Aorta (tissue), 5 donors: ENCODE results near the gene SLC14A1. TPM values are rescaled to one million over a fixed set of nuclear protein-coding genes. Genes with fewer than 3 reads are reported as not detected.
A peak's percentile ranks its signal among the peaks of the same experiment; 100 is the strongest.

Source experiments
- ATAC-seq: fragments of 200-7000 bp; cut with Tn5 transposase; one replicate; pipeline ENCODE4 v1.9.1; 2022; ENCODE audit warnings: moderate library complexity; ENCODE audit not compliant: low FRiP score
- DNase-seq, 2 donors: peaks; one replicate each; pipeline ENCODE4 v3.0.0-alpha.2; 2020
- H3K27ac ChIP-seq, 2 donors: one replicate each; pipeline ENCODE4 v1.5.1; 2013; ENCODE audit warnings: low read length in 2 of 2, mild to moderate bottlenecking in 2 of 2, moderate library complexity in 2 of 2, control low read depth in 1 of 2, inconsistent platforms in 1 of 2, low read depth in 1 of 2
- H3K27me3 ChIP-seq, 2 donors: one replicate each; pipeline ENCODE4 v1.6.1; 2013; ENCODE audit warnings: control low read depth in 1 of 2, low read length in 1 of 2, mild to moderate bottlenecking in 1 of 2, moderate library complexity in 1 of 2; ENCODE audit not compliant: insufficient read depth in 2 of 2, control insufficient read depth in 1 of 2
- H3K36me3 ChIP-seq, 2 donors: one replicate each; pipeline ENCODE4 v1.6.1; 2013; ENCODE audit warnings: control low read depth in 1 of 2, low read length in 1 of 2, mild to moderate bottlenecking in 1 of 2; ENCODE audit not compliant: insufficient read depth in 2 of 2, control insufficient read depth in 1 of 2
- H3K4me1 ChIP-seq, 2 donors: one replicate each; pipeline ENCODE4 v1.6.1; 2013; ENCODE audit warnings: low read length in 2 of 2, control low read depth in 1 of 2, mild to moderate bottlenecking in 1 of 2, moderate library complexity in 1 of 2; ENCODE audit not compliant: insufficient read depth in 2 of 2, control insufficient read depth in 1 of 2
- H3K4me3 ChIP-seq, 2 donors: one replicate each; pipeline ENCODE4 v1.5.1; 2013; ENCODE audit warnings: low read length in 2 of 2, control low read depth in 1 of 2, mild to moderate bottlenecking in 1 of 2
- H3K9me3 ChIP-seq: one replicate; pipeline ENCODE4 v1.6.1; 2013; ENCODE audit warnings: mild to moderate bottlenecking, low read length; ENCODE audit not compliant: control insufficient read depth
- WGBS, 2 donors: extraction: QIAGEN DNeasy Blood & Tissue Kit; methylation state at CpG; one replicate each; pipeline ENCODE4 v1.1.7; 2013; 5-methylcytosine and 5-hydroxymethylcytosine counted together
- intact Hi-C, 2 donors: fragments of 100-400 bp; cut with DNase I; formaldehyde crosslinking; loops; one replicate each; pipeline versions ENCODE4 v1.14.2 to v1.15.0; 2022
- long read RNA-seq, 2 donors: library from polyadenylated mRNA; unstranded; transcript quantifications; one replicate each; pipeline ENCODE4 v2.0.0, GENCODE V29; 2020 to 2021
- polyA plus RNA-seq, 2 donors: library from polyadenylated mRNA; stranded (reverse); fragments of 200-250 nt; gene quantifications; one replicate each; pipeline ENCODE4 v1.2.3, GENCODE V29; 2013
- total RNA-seq, 2 donors: library from RNA; stranded (reverse); fragmentation: NEBNext Ultra II Directional; extraction: Animal tissue kit (Norgen Biotek cat#: 25700); gene quantifications; one replicate each; pipeline ENCODE4 v1.2.1, GENCODE V29; 2021
- donor health status: healthy with polysubstance abuse.
- donor health status: Bipolar disorder and iron deficiency.
- donor health status: DM: no; HTN: no; CAD: no.
- donor health status: DM: no; HTN: no; CAD: no.
- donor health status: DM: yes; HTN: yes; CAD: no.

SLC14A1 gene
- 10 to 100 TPM; 33.1 to 44.8 TPM for total RNA-seq
- 10 to 100 TPM; 11.4 to 33.6 TPM for polyA plus RNA-seq
- long read RNA-seq, donor 1, transcript SLC14A1-201 (10 exons, 3,971 nt): major isoform, 6 of 29 reads
- long read RNA-seq, donor 1, partial matches to known transcripts: 14 of 29 reads
- long read RNA-seq, donor 1, other reads (novel, unspliced or antisense): 5 of 29 reads
- long read RNA-seq, donor 2, partial matches to known transcripts: 1 of 12 reads
- long read RNA-seq, donor 2, other reads (novel, unspliced or antisense): 7 of 12 reads

- 7 to 12% methylated on average over 6 of the region's 6 CpGs for WGBS, 2 donors
- DNase-seq: no peak
- peak within 1 kb of the TSS in 1 of 2 donors; percentile 16 for H3K4me3 ChIP-seq
- H3K27me3 ChIP-seq: no peaks in the 10 kb centered on the region
- no peaks in the 10 kb centered on the region for H3K9me3 ChIP-seq
- H3K4me1 ChIP-seq: peaks cover 0 to 6% of the 10 kb centered on the region in 2 donors
- H3K27ac ChIP-seq: peak within 1 kb of the TSS in 1 of 2 donors; percentile 56
- intact Hi-C loops: loop anchor here (2.0 to 10.0 kb wide), 2 partner anchors 51 to 115 kb away; no protein-coding TSS in a partner anchor
- H3K36me3 ChIP-seq: no peaks in the 10 kb centered on the region
- peak; percentile 8 for ATAC-seq
Observed at GRCh38 chr18:45723567-45724355, at the start of gene SLC14A1. Gene SLC14A1 (plus strand): TSS chr18:45724181. CDS start chr18:45730321, 6,140 bp downstream.

GRCh38 chr18:45677276-45677807, 46.6 kb upstream of the SLC14A1 start:
- Histone ChIP-seq H3K4me1 (no peaks in the 10 kb centered on the region), H3K9me3 (no peaks in the 10 kb centered on the region), H3K27me3 (no peaks in the 10 kb centered on the region), H3K4me3 (no peak overlapping the region), H3K27ac (no peak overlapping the region), H3K36me3 (no peaks in the 10 kb centered on the region)
- intact Hi-C loops: no loop called here
- DNase-seq (no peak), ATAC-seq (no peak)
- WGBS, 2 donors: 81 to 83% methylated on average over 4 of the region's 4 CpGs

- H3K9me3 ChIP-seq: no peaks in the 10 kb centered on the region
- no peak for DNase-seq
- H3K27ac ChIP-seq: no peak overlapping the region
- no peaks in the 10 kb centered on the region for H3K4me1 ChIP-seq
- no peaks in the 10 kb centered on the region for H3K36me3 ChIP-seq
- ATAC-seq: no peak
- no peak overlapping the region for H3K4me3 ChIP-seq
- no peaks in the 10 kb centered on the region for H3K27me3 ChIP-seq
- 79 to 82% methylated on average over 4 of the region's 4 CpGs for WGBS, 2 donors
- intact Hi-C loops: no loop called here
Observed at GRCh38 chr18:45678441-45678840, 45.5 kb upstream of the SLC14A1 start.

DNA sequence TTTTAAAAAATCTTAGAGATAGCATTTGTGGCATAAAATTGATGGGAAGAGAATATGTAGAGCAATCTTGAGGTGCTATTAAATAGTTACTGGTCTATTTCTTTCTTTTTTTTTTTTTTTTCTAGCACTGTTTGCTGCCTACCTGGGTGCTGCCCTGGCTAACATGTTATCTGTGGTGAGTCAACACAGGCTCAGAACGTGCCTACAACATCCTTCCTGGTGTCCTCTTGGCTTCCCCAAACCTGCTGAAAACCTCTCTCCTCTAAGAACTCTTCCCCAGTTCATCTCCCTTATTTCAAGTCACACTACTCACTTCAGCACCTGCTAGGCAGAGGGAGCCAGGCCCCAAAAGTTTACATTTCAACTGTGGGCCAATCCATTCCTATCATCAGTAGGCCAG, 45.1 kb upstream of the SLC14A1 start:
- Histone ChIP-seq H3K27me3 (no peaks in the 10 kb centered on the region), H3K27ac (no peak overlapping the region), H3K36me3 (no peaks in the 10 kb centered on the region), H3K9me3 (no peaks in the 10 kb centered on the region), H3K4me3 (no peak overlapping the region), H3K4me1 (no peaks in the 10 kb centered on the region)
- 69 to 70% methylated on average over 1 of the region's 1 CpG for WGBS, 2 donors
- intact Hi-C loops: no loop called here
- DNase-seq (no peak), ATAC-seq (no peak)

- ATAC-seq (no peak), DNase-seq (no peak)
- no peak overlapping the region for H3K4me3 ChIP-seq
- no peak overlapping the region for H3K27ac ChIP-seq
- H3K4me1 ChIP-seq: no peaks in the 10 kb centered on the region
- 74 to 75% methylated on average over 6 of the region's 6 CpGs for WGBS, 2 donors
- no peaks in the 10 kb centered on the region for H3K9me3 ChIP-seq
- H3K27me3 ChIP-seq: no peaks in the 10 kb centered on the region
- intact Hi-C loops: no loop called here
- H3K36me3 ChIP-seq: no peaks in the 10 kb centered on the region
Observed at GRCh38 chr18:45680066-45680690, 43.8 kb upstream of the SLC14A1 start.

DNA sequence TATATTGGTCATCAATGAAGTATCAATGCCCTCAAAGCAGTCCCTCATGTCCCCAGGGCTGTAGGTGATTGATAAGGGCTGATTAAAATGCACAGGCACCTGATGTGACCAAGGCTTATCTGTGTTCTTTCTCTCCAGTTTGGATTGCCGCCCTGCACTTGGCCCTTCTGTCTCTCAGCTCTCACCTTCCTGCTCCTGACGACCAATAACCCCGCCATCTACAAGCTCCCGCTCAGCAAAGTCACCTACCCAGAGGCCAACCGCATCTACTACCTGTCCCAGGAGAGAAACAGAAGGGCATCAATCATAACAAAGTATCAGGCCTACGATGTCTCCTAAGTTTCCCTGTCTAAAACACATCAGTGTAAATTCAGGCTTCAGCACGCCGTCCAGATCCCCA, 41.8 kb upstream of the SLC14A1 start:
- no peak overlapping the region for H3K27ac ChIP-seq
- H3K36me3 ChIP-seq: no peaks in the 10 kb centered on the region
- no peak overlapping the region for H3K4me3 ChIP-seq
- intact Hi-C loops: no loop called here
- no peak for DNase-seq
- no peaks in the 10 kb centered on the region for H3K4me1 ChIP-seq
- no peaks in the 10 kb centered on the region for H3K27me3 ChIP-seq
- H3K9me3 ChIP-seq: no peaks in the 10 kb centered on the region
- 78 to 79% methylated on average over 8 of the region's 8 CpGs for WGBS, 2 donors
- ATAC-seq: no peak

DNA sequence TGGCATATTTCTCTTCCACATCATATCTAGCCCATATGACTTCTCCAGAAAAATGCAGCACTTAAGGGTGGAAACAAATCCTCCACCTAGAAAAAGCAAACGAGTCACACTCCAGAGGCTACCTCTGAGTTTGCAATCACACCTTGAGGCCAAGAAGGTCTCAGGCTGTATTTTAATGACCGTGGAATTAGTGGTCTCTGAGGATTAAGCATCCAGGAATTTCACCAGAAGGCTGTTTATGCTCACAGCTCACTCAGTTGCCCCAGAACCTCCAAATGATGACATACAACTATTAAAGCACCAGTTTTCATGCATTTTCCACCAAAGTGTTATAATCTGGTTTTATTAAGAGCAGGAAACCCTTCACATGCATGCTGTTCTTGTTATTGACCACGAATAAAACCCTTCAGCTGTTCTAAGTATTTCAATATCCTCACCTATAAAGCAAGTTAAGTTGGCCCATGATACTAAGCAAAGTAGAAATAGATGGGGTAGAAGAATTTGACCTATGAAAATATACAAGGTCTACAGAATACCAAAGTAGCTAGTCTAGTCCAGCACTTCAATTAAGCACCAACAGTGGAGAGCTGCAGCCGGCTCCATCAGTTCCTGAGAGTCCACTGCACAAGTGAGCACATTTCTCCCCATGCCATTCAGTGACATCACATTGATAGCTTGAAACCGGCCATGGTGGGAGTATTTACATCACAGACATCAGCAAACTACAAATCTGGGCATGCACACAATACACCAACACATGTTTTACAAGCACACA, 39.5 kb upstream of the SLC14A1 start:
- intact Hi-C loops: no loop called here
- DNase-seq: no peak
- Histone ChIP-seq H3K36me3 (no peaks in the 10 kb centered on the region), H3K4me3 (no peak overlapping the region), H3K9me3 (no peaks in the 10 kb centered on the region), H3K27me3 (no peaks in the 10 kb centered on the region), H3K4me1 (no peaks in the 10 kb centered on the region), H3K27ac (no peak overlapping the region)
- no peak for ATAC-seq
- 65 to 67% methylated on average over 5 of the region's 5 CpGs for WGBS, 2 donors

GRCh38 chr18:45686891-45687611, 36.9 kb upstream of the SLC14A1 start:
- ATAC-seq (peak; percentile 5), DNase-seq (no peak)
- Histone ChIP-seq H3K27me3 (no peaks in the 10 kb centered on the region), H3K27ac (no peak overlapping the region), H3K36me3 (no peaks in the 10 kb centered on the region), H3K9me3 (no peaks in the 10 kb centered on the region), H3K4me3 (no peak overlapping the region), H3K4me1 (no peaks in the 10 kb centered on the region)
- intact Hi-C loops: no loop called here
- whole genome bisulfite sequencing, 2 donors: 77 to 86% methylated on average over 7 of the region's 7 CpGs
